Astrocyte (in vitro differentiated cells and primary cell): ENCODE results near the gene TGOLN2.

ENCODE experiments used
- CTCF ChIP-seq: IDR thresholded peaks from 2 replicates; pipeline ENCODE4 v1.5.1; 2011; ENCODE audit warnings: low read depth, mild to moderate bottlenecking, inconsistent platforms, low read length, moderate library complexity; ENCODE audit not compliant: insufficient read depth
- EZH2 ChIP-seq: IDR thresholded peaks from 2 replicates; pipeline ENCODE4 v1.6.1; 2012; ENCODE audit warnings: mild to moderate bottlenecking, low read length, inconsistent platforms; ENCODE audit not compliant: insufficient read depth

DNA sequence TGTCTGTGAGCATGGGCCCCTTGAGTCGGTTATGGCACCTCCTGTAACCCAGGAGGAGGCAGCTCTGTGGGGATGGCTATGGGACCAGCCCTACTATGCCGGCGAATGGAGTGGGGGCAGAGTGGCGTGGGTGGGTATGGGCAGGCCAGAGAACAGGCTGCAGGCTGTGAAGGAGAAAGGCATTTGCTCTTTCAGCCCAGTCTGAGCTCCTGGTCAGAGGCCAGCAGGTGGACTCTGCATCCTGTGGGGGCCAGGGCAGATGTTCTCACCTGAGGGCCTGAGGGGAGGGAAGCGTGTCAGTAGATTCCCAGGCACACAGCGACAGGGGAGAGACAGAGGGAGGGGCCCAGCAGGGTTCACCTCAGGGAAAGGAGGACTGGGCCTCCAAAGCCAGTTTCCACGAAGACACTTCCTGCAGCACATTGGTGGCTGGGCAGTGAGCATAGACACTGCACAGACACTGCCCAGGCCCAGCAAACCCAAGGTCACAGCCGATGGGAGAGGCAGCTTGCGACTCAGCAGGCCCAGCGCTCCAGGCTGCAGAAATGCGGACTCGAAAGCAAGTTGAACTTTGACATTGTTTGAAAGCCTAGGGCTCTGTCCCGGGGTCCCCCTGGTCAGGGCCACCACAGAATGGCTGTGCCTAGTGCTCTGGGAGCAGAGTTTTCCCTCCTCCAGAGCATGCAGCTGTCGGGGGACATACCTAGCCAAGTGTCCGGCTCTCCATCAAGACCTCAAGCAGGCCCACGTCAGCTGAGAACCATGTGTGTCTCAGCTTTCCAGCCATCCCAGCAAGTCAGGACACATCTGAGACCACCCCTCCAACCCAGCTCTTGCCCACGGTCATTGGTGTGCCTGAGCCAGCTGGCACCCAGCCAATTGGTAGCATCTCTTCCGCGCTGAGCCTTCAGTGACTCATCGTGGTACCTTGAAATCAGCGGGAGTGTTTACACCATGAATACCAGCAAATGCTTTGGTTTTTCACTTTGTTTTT is 53.8 kb downstream of the TGOLN2 start:
- TF ChIP-seq CTCF = no peak
- TF ChIP-seq EZH2 = no peak
